Medulla oblongata (tissue), 1 donor: ENCODE data around the gene TRIAP1.
"Not testable (repeated sequence)": the region's sequence is repeated elsewhere in the genome, so short reads cannot be mapped to it uniquely, and the experiment has no call there.

Source experiments
- DNase-seq: peaks from one replicate; pipeline ENCODE4 v3.0.0-alpha.2; 2015; ENCODE audit errors: extremely low spot score

TRIAP1 gene

GRCh38 chr12:120468821-120469449 is 22.8 kb upstream of the TRIAP1 start:
- no peak for DNase-seq

GRCh38 chr12:120468325-120468820 is 22.2 kb upstream of the TRIAP1 start:
- peak; percentile 42 for DNase-seq

GRCh38 chr12:120467439-120467838 is 21.3 kb upstream of the TRIAP1 start:
- no peak for DNase-seq

GRCh38 chr12:120466560-120467315 is 20.6 kb upstream of the TRIAP1 start:
- no peak for DNase-seq

- no peak for DNase-seq
These were observed 19.6 kb upstream of the TRIAP1 start for GRCh38 chr12:120465756-120466155.

- no peak for DNase-seq
These were observed 17.5 kb upstream of the TRIAP1 start for GRCh38 chr12:120463712-120464111.

- no peak for DNase-seq
These were observed 16.0 kb upstream of the TRIAP1 start for GRCh38 chr12:120462099-120462640.

- DNase-seq = no peak
These were observed 14.0 kb upstream of the TRIAP1 start for GRCh38 chr12:120460157-120460556.

GRCh38 chr12:120457133-120457532 is 10.9 kb upstream of the TRIAP1 start:
- no peak for DNase-seq

GRCh38 chr12:120455302-120455701 is 9.1 kb upstream of the TRIAP1 start:
- DNase-seq = no peak

GRCh38 chr12:120453977-120454376 is 7.8 kb upstream of the TRIAP1 start:
- DNase-seq = no peak

GRCh38 chr12:120453060-120453750 is 7.0 kb upstream of the TRIAP1 start:
- DNase-seq = no peak

GRCh38 chr12:120452524-120452923 is 6.3 kb upstream of the TRIAP1 start:
- DNase-seq = not testable (repeated sequence)

GRCh38 chr12:120447992-120448391 is 1.8 kb upstream of the TRIAP1 start:
- DNase-seq = no peak

- DNase-seq = not testable (repeated sequence)
These were observed 627 bp upstream of the TRIAP1 start for GRCh38 chr12:120446844-120447178.

GRCh38 chr12:120444676-120445075 is 1.5 kb downstream of the TRIAP1 start:
- DNase-seq = no peak

- peak; percentile 41 for DNase-seq
These were observed 6.4 kb downstream of the TRIAP1 start for GRCh38 chr12:120439646-120440247.

GRCh38 chr12:120438495-120439198 is 7.5 kb downstream of the TRIAP1 start:
- DNase-seq = no peak

- DNase-seq = peak; percentile 95
These were observed 8.3 kb downstream of the TRIAP1 start, which contains the start of gene COX6A1 for GRCh38 chr12:120437735-120438494. Gene COX6A1, plus strand, starts transcription at chr12:120438113. Its CDS starts 14 bp downstream, at chr12:120438127.

- no peak for DNase-seq
These were observed 13.2 kb downstream of the TRIAP1 start for GRCh38 chr12:120432772-120433525.
